ENCODE data around the gene STAB2. TPM values are rescaled to one million over a fixed set of nuclear protein-coding genes. Genes with fewer than 3 reads are reported as not detected.

STAB2 gene
- polyA plus RNA-seq, 3 donors: not detected

DNA sequence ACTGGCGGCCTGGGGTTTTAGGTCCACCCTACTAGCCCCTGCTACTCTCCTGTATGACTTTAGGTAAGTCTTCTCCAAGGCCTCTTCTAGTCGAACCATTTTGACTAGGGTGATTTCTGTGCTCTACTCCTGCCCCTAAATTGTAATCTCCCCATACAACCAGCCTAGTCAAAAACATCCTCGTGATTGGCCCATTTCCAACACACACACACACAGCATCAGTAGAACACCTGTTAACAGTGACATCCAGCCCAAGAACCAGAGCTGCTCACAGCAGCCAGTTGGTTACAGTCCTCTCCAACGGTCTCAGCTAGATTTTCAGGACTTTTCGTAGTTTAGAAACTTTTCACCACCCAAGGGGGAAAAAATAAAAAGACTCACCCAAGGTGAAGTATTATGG, 223.0 kb downstream of the STAB2 start:
- peaks cover 36% of the 10 kb centered on the region for H3K4me1 Mint-ChIP-seq
- Histone ChIP-seq H3K4me3 (replicated peaks in 1 of 3; ENCODE audit: low read depth in 2 of 3, low read length in 3 of 3) (no peak overlapping the region), H3K27ac (ENCODE audit: low read depth in 1 of 2, low read length in 2 of 2) (no peak overlapping the region), H3K4me1 (ENCODE audit: control insufficient read depth in 1 of 2, insufficient read depth in 2 of 2, low read length in 2 of 2) (peaks cover 29 to 32% of the 10 kb centered on the region in 2 donors), H3K27me3 (ENCODE audit: control insufficient read depth in 2 of 2, insufficient read depth in 2 of 2, low read length in 2 of 2) (no peaks in the 10 kb centered on the region), H3K36me3 (replicated peaks in 1 of 2; ENCODE audit: control insufficient read depth in 1 of 2, insufficient read depth in 2 of 2, low read length in 2 of 2) (peaks cover 0 to 18% of the 10 kb centered on the region in 2 donors), H3K4me2 (replicated peaks; ENCODE audit: extremely low read depth, low read length, poor library complexity, severe bottlenecking) (no peak overlapping the region), H3K9me3 (replicated peaks in 1 of 2; ENCODE audit: control insufficient read depth in 1 of 2, insufficient read depth in 1 of 2, low read length in 2 of 2) (no peaks in the 10 kb centered on the region), H3K9ac (ENCODE audit: insufficient read depth, low read length, poor library complexity, severe bottlenecking) (no peak overlapping the region), H2AFZ (ENCODE audit: insufficient read depth, low read depth, low read length, poor library complexity, severe bottlenecking) (no peak overlapping the region), H4K20me1 (ENCODE audit: insufficient read depth, low read length) (no peaks in the 10 kb centered on the region), H3K79me2 (ENCODE audit: insufficient read depth, low read length) (no peaks in the 10 kb centered on the region)
- DNase-seq: no peak
- H3K27me3 Mint-ChIP-seq (ENCODE audit: low read depth in 3 of 3): peaks cover 0 to 1% (median 0%) of the 10 kb centered on the region in 3 donors
- intact Hi-C loops (cut with micrococcal nuclease): no loop called here
- H3K4me3 Mint-ChIP-seq: no peak overlapping the region
- H3K9me3 Mint-ChIP-seq: peaks cover 0 to 3% (median 0%) of the 10 kb centered on the region in 7 donors
- peaks cover 26 to 54% of the 10 kb centered on the region in 2 donors for H3K36me3 Mint-ChIP-seq
- 100% methylated on average over 2 of the region's 5 CpGs for WGBS (ENCODE audit: insufficient coverage)
- TF ChIP-seq, protein P1, sequence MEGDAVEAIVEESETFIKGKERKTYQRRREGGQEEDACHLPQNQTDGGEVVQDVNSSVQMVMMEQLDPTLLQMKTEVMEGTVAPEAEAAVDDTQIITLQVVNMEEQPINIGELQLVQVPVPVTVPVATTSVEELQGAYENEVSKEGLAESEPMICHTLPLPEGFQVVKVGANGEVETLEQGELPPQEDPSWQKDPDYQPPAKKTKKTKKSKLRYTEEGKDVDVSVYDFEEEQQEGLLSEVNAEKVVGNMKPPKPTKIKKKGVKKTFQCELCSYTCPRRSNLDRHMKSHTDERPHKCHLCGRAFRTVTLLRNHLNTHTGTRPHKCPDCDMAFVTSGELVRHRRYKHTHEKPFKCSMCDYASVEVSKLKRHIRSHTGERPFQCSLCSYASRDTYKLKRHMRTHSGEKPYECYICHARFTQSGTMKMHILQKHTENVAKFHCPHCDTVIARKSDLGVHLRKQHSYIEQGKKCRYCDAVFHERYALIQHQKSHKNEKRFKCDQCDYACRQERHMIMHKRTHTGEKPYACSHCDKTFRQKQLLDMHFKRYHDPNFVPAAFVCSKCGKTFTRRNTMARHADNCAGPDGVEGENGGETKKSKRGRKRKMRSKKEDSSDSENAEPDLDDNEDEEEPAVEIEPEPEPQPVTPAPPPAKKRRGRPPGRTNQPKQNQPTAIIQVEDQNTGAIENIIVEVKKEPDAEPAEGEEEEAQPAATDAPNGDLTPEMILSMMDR (IDR thresholded peaks at IDR 0.05): no peak
- peak overlapping the region in 1 of 7 donors; percentile 13 for H3K27ac Mint-ChIP-seq

DNA sequence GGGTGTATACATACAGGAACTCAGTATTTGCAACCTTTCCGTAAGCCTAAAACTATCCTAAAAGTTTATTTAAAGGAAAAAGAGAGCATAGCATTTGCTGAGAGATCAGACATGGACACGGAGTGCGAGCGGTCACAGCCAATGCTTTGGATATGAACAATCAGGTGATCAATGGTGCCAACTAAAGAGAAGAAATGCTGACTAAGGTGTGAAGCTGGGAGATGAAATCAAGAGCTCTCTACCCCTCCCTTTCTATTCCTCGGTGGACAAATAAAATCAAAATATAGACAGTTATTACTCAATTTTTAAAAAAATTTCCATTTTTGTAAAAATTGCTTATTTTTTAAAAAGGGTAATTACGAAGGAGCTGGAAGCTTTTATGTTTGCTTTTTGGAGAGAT, 224.7 kb downstream of the STAB2 start:
- Mint-ChIP-seq H3K4me1 (peaks cover 20% of the 10 kb centered on the region), H3K9me3 (peaks cover 0 to 3% (median 0%) of the 10 kb centered on the region in 7 donors), H3K27me3 (ENCODE audit: low read depth in 3 of 3) (peaks cover 0 to 1% (median 0%) of the 10 kb centered on the region in 3 donors), H3K27ac (no peak overlapping the region), H3K36me3 (peaks cover 24 to 54% of the 10 kb centered on the region in 2 donors), H3K4me3 (no peak overlapping the region)
- Histone ChIP-seq H3K4me2 (replicated peaks; ENCODE audit: extremely low read depth, low read length, poor library complexity, severe bottlenecking) (no peak overlapping the region), H3K36me3 (replicated peaks in 1 of 2; ENCODE audit: control insufficient read depth in 1 of 2, insufficient read depth in 2 of 2, low read length in 2 of 2) (peaks cover 0 to 18% of the 10 kb centered on the region in 2 donors), H3K9me3 (replicated peaks in 1 of 2; ENCODE audit: control insufficient read depth in 1 of 2, insufficient read depth in 1 of 2, low read length in 2 of 2) (no peaks in the 10 kb centered on the region), H3K27ac (ENCODE audit: low read depth in 1 of 2, low read length in 2 of 2) (no peak overlapping the region), H3K4me3 (replicated peaks in 1 of 3; ENCODE audit: low read depth in 2 of 3, low read length in 3 of 3) (no peak overlapping the region), H3K4me1 (ENCODE audit: control insufficient read depth in 1 of 2, insufficient read depth in 2 of 2, low read length in 2 of 2) (peaks cover 14 to 15% of the 10 kb centered on the region in 2 donors), H3K27me3 (ENCODE audit: control insufficient read depth in 2 of 2, insufficient read depth in 2 of 2, low read length in 2 of 2) (no peaks in the 10 kb centered on the region), H3K9ac (ENCODE audit: insufficient read depth, low read length, poor library complexity, severe bottlenecking) (no peak overlapping the region), H4K20me1 (ENCODE audit: insufficient read depth, low read length) (no peaks in the 10 kb centered on the region), H3K79me2 (ENCODE audit: insufficient read depth, low read length) (no peaks in the 10 kb centered on the region), H2AFZ (ENCODE audit: insufficient read depth, low read depth, low read length, poor library complexity, severe bottlenecking) (no peak overlapping the region)
- no peak for DNase-seq
- TF ChIP-seq, protein P1 (IDR thresholded peaks at IDR 0.05): no peak
- WGBS (ENCODE audit: insufficient coverage): no CpG with 5 or more reads among the region's 6 CpGs
- intact Hi-C loops (cut with micrococcal nuclease): no loop called here

Data from CD14-positive monocyte (primary cell).